RWPE2 (cell line): ENCODE data around the gene HTR3D.
"Not testable (repeated sequence)": the region's sequence is repeated elsewhere in the genome, so short reads cannot be mapped to it uniquely, and the experiment has no call there.

Experiments used
- ATAC-seq: fragments of 200-7000 bp; cut with Tn5 transposase; 3 replicates; pipeline ENCODE4 v1.9.1; 2021; ENCODE audit warnings: low read depth
- DNase-seq: peaks from one replicate; pipeline ENCODE4 v3.0.0-alpha.2; 2020; ENCODE audit warnings: low spot score
- H3K27ac ChIP-seq: fragments of 450-650 bp; 2 replicates; pipeline ENCODE4 v1.5.1; 2017; ENCODE audit warnings: mild to moderate bottlenecking; ENCODE audit not compliant: poor library complexity, severe bottlenecking
- H3K27me3 ChIP-seq: fragments of 250-450 bp; sonication (Bioruptor Pico); 2 replicates; pipeline ENCODE4 v1.5.1; 2021; ENCODE audit warnings: mild to moderate bottlenecking, moderate library complexity; ENCODE audit not compliant: insufficient read depth, poor library complexity, severe bottlenecking
- H3K36me3 ChIP-seq: fragments of 250-450 bp; sonication (Bioruptor Pico); 2 replicates; pipeline ENCODE4 v1.5.1; 2020; ENCODE audit warnings: low read depth, mild to moderate bottlenecking, moderate library complexity
- H3K4me1 ChIP-seq: fragments of 250-450 bp; sonication (Bioruptor Pico); 2 replicates; pipeline ENCODE4 v1.5.1; 2021; ENCODE audit warnings: mild to moderate bottlenecking, moderate library complexity; ENCODE audit not compliant: insufficient read depth, poor library complexity, severe bottlenecking
- H3K4me3 ChIP-seq: fragments of 250-450 bp; sonication (Bioruptor Pico); 2 replicates; pipeline ENCODE4 v1.5.1; 2021; ENCODE audit warnings: mild to moderate bottlenecking, moderate library complexity; ENCODE audit not compliant: severe bottlenecking
- H3K9me3 ChIP-seq: fragments of 250-450 bp; sonication (Bioruptor Pico); 2 replicates; pipeline ENCODE4 v1.5.1; 2021; ENCODE audit warnings: mild to moderate bottlenecking, moderate library complexity; ENCODE audit not compliant: severe bottlenecking
- CTCF ChIP-seq: fragments of 450-650 bp; IDR thresholded peaks from one replicate; pipeline ENCODE4 v1.5.1; 2017; ENCODE audit warnings: mild to moderate bottlenecking, moderate library complexity; ENCODE audit not compliant: poor library complexity, severe bottlenecking

Gene HTR3D

GRCh38 chr3:184003187-184003967 lies 28.2 kb upstream of the HTR3D start:
- Histone ChIP-seq H3K4me1 (peaks cover 36% of the 10 kb centered on the region), H3K36me3 (peaks cover 20% of the 10 kb centered on the region), H3K9me3 (no peaks in the 10 kb centered on the region), H3K27ac (peak overlapping the region; percentile 79), H3K27me3 (no peaks in the 10 kb centered on the region), H3K4me3 (no peak overlapping the region)
- DNase-seq: no peak
- no peak for TF ChIP-seq CTCF
- ATAC-seq: peak; percentile 54

GRCh38 chr3:184004476-184004875 lies 27.1 kb upstream of the HTR3D start:
- H3K36me3 ChIP-seq: peaks cover 26% of the 10 kb centered on the region
- no peak overlapping the region for H3K4me3 ChIP-seq
- DNase-seq (no peak), ATAC-seq (no peak)
- H3K27ac ChIP-seq: peak overlapping the region; percentile 79
- H3K4me1 ChIP-seq: peaks cover 29% of the 10 kb centered on the region
- TF ChIP-seq CTCF: no peak
- no peaks in the 10 kb centered on the region for H3K9me3 ChIP-seq
- H3K27me3 ChIP-seq: no peaks in the 10 kb centered on the region

- H3K27me3 ChIP-seq: no peaks in the 10 kb centered on the region
- H3K9me3 ChIP-seq: no peaks in the 10 kb centered on the region
- peak; percentile 97 for ATAC-seq
- TF ChIP-seq CTCF: no peak
- peaks cover 29% of the 10 kb centered on the region for H3K4me1 ChIP-seq
- DNase-seq: peak; percentile 91
- no peak overlapping the region for H3K4me3 ChIP-seq
- peaks cover 22% of the 10 kb centered on the region for H3K36me3 ChIP-seq
- H3K27ac ChIP-seq: peak overlapping the region; percentile 79
These were observed 25.5 kb upstream of the HTR3D start for GRCh38 chr3:184005941-184006507.

GRCh38 chr3:184007143-184007813 lies 24.3 kb upstream of the HTR3D start:
- H3K9me3 ChIP-seq, H3K4me3 ChIP-seq, DNase-seq, H3K27me3 ChIP-seq, ATAC-seq: not testable (repeated sequence)
- H3K4me1 ChIP-seq: peaks cover 29% of the 10 kb centered on the region
- peak overlapping the region; percentile 79 for H3K27ac ChIP-seq
- H3K36me3 ChIP-seq: peaks cover 34% of the 10 kb centered on the region

GRCh38 chr3:184008161-184008560 lies 23.4 kb upstream of the HTR3D start:
- Histone ChIP-seq H3K4me3 (no peak overlapping the region), H3K27me3 (no peaks in the 10 kb centered on the region), H3K4me1 (peaks cover 26% of the 10 kb centered on the region), H3K27ac (no peak overlapping the region), H3K9me3 (no peaks in the 10 kb centered on the region), H3K36me3 (peaks cover 35% of the 10 kb centered on the region)
- ATAC-seq (no peak), DNase-seq (no peak)
- no peak for TF ChIP-seq CTCF
